Mucosa of stomach (tissue), 1 donor: ENCODE measurements around the gene PDX1.
A peak's percentile ranks its signal among the peaks of the same experiment; 100 is the strongest.

Experiments
- H3K27me3 ChIP-seq: one replicate; pipeline ENCODE4 v1.7.0; 2013; ENCODE audit warnings: mild to moderate bottlenecking, low read length; ENCODE audit not compliant: control insufficient read depth, insufficient read depth
- H3K36me3 ChIP-seq: one replicate; pipeline ENCODE4 v1.7.0; 2013; ENCODE audit warnings: low read length; ENCODE audit not compliant: control insufficient read depth, insufficient read depth
- H3K4me1 ChIP-seq: one replicate; pipeline ENCODE4 v1.7.0; 2013; ENCODE audit warnings: mild to moderate bottlenecking, low read length; ENCODE audit not compliant: control insufficient read depth, insufficient read depth
- H3K4me3 ChIP-seq: one replicate; pipeline ENCODE4 v1.7.0; 2013; ENCODE audit warnings: low read length
- H3K9ac ChIP-seq: one replicate; pipeline ENCODE4 v1.7.0; 2013; ENCODE audit warnings: mild to moderate bottlenecking, low read length, moderate library complexity
- H3K9me3 ChIP-seq: one replicate; pipeline ENCODE4 v1.7.0; 2013; ENCODE audit warnings: mild to moderate bottlenecking, low read length, moderate library complexity; ENCODE audit not compliant: control insufficient read depth
- donor health status: Pancreatic carcinoma.

The PDX1 gene

DNA sequence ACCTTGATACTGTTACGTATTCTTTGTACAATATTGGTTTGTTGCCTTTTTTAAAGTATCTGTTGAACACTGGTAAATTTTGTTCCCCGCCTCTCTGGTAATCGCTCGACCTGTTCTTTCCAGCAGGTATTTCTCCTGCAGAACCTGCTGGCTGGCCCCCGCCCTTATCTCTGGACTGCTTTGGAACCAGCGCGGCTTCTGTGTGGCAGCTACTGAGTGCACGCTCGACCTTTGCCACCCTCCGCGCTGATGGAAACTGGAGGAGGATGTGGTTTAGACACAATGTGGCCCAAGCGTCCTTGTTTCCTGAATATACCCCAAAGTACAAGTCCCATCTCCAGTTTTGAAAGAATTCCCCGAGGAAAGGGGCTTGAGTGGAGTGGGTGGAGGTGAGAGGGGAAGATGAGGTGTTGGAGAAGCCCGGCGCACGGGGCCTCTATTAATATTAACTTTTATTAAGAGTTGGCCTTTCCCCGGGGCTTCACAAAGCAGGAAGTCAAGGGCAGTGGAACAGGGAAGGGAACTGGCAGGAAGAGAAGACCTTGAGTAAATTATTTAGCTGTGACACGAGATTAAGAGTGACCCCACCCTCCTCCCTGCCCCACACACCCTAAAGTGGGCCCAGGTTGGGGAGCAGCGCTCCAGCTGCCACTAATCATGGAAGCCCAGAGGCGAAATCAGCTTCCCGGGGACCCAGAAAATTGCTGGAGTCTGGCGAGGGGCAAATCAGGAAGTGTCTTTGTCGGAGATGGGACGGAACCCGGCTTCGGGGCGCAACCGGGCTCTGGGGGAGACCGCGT, 33.3 kb downstream of the PDX1 start:
- Histone ChIP-seq H3K27me3 (peaks cover 25% of the 10 kb centered on the region), H3K4me3 (peak overlapping the region; percentile 60), H3K9me3 (no peaks in the 10 kb centered on the region), H3K4me1 (peaks cover 34% of the 10 kb centered on the region), H3K36me3 (no peaks in the 10 kb centered on the region), H3K9ac (peak overlapping the region; percentile 93)

DNA sequence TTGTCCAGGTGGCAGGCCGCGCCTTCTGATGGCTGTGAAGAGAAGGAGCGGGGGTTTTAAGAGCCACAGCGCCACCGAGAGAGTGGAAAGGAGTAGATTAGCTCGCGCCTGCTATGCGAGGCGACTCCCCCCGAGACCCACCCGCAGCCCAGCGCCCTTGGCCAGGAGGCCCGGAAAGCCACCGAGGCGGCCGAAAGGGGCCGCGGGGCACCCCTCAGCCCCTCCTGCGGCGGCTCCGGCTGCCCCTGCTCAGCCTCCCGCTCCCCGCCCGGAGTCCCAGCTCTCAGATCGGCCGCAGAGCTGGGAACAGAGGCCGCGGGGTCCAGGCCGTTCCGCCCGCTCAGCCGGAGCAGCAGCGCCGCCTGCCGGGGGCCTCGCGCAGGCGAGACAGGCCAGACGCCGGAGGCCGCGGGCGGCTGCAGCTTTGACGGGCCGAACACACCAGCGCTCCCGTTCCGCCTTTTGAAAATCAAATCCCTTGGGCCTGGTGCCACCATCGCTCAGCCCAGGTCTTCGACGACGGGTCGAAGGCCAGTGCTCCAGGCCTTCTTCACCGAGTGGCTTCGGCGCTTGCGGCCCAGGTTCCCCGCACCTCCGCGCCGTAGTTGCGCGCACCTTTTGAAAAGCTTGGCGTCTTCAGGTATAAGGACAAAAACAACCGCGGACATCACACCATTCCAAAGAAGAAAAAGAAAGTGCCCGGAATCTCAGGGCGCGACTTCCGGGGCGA, 34.0 kb downstream of the PDX1 start:
- peak overlapping the region; percentile 60 for H3K4me3 ChIP-seq
- peak overlapping the region; percentile 93 for H3K9ac ChIP-seq
- peaks cover 35% of the 10 kb centered on the region for H3K4me1 ChIP-seq
- peaks cover 25% of the 10 kb centered on the region for H3K27me3 ChIP-seq
- H3K9me3 ChIP-seq = no peaks in the 10 kb centered on the region
- H3K36me3 ChIP-seq = no peaks in the 10 kb centered on the region

DNA sequence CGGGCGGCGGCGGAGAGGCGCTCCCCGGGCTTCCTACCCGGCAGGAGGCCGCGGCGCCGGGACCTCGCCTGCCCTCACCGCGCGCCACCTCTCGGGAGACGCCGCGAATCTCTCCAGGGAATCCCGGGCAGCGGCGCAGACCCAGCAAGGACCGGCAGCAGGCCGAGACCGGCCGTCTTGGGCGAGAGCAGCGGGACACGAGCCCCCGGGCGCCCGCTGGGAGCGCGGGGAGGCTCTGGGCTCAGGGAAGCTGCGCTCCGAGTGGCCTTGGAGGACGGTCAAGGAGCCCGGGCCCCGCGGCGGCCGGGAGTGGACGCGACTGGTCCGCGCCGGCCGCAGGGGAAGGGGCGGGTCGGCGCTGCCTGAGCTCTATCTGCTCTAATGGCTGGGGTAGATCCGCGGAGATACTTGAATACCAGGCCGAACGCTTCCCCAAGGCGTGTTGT, 34.6 kb downstream of the PDX1 start:
- Histone ChIP-seq H3K4me3 (peak overlapping the region; percentile 60), H3K27me3 (peaks cover 27% of the 10 kb centered on the region), H3K9ac (peak overlapping the region; percentile 93), H3K9me3 (no peaks in the 10 kb centered on the region), H3K36me3 (no peaks in the 10 kb centered on the region), H3K4me1 (peaks cover 37% of the 10 kb centered on the region)

DNA sequence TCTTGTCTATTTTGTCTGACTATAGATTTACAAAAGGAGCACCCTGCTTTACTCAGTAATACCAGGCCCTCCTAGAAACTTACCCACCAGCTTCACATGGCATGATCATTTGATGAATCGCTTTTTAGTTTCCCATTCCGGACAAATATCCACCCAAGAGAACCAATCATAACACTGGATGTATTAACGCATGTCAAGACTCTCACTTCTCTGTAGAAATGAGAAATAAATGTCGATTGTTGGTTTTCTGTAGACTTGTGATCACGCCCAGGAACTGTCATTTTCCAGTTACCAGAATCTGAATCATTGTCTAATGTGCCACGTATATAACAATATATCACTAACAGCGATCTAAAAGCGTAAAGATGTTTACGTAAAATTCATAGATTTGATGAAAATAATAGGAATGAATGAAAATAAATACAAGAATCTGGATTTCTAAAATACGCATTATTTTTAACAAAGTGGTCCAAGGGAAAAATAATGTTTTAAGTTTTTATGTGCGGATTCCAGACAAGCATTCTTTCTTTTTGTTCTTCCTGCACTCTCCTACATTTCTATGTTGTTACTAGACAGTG, 35.3 kb downstream of the PDX1 start:
- H3K9me3 ChIP-seq = no peaks in the 10 kb centered on the region
- H3K36me3 ChIP-seq = no peaks in the 10 kb centered on the region
- peak overlapping the region; percentile 93 for H3K9ac ChIP-seq
- peaks cover 42% of the 10 kb centered on the region for H3K4me1 ChIP-seq
- peak overlapping the region; percentile 36 for H3K4me3 ChIP-seq
- H3K27me3 ChIP-seq = peaks cover 29% of the 10 kb centered on the region

DNA sequence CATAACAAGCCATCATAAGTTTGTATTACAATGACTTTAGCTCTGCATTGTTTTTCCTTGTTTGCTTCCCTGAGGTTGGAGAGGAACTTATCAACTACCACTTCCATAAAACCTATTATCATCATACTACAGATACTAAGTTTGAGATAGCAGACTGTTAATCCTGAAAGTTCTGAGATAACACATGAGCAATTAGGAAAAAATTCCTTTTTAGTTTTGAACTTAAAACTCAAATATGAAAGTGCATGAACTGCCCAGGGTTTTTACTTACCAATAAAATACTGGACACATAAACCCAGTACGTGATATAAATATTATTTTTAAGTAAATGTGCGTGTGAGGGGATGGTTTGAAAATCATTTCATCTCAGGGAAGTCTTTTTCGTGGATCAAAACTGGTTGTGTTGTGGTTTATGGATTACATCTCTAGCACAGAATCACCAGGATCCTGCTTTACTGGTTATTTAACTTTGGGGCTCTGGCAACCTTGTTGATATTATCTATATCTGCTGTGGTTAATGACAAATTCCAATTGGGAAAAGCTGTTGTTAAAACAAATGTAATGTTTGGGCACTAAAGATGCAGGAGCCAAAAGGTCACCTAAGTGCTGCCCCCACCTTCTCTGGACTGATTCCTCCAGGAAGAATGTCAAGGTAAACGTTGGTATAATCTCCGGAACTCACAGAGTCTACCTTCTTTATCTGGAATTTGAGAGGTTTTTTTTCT, 36.9 kb downstream of the PDX1 start:
- H3K4me3 ChIP-seq = no peak overlapping the region
- H3K9me3 ChIP-seq = no peaks in the 10 kb centered on the region
- H3K27me3 ChIP-seq = peaks cover 38% of the 10 kb centered on the region
- H3K36me3 ChIP-seq = no peaks in the 10 kb centered on the region
- H3K4me1 ChIP-seq = peaks cover 52% of the 10 kb centered on the region
- H3K9ac ChIP-seq = no peak overlapping the region

DNA sequence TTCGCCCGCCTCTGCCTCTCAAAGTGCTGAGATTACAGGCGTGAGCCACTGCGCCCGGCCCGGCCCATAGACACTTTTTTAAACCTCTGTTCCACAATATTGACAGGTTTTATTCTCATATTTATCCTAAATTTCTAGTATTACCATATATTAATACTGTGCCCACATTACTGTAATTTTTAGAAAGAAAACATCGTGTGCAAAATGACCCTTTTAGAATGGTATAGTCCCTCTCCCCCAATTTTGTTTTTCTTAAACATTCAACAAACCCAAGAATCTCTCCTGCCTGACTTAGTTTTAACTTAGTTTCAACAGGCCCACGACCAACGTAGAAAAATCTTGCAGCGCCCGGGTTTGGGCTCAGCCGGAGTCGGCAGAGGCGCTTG, 40.2 kb downstream of the PDX1 start:
- no peaks in the 10 kb centered on the region for H3K36me3 ChIP-seq
- H3K4me3 ChIP-seq = peak overlapping the region; percentile 93
- H3K9ac ChIP-seq = peak overlapping the region; percentile 77
- peaks cover 58% of the 10 kb centered on the region for H3K4me1 ChIP-seq
- peaks cover 26% of the 10 kb centered on the region for H3K27me3 ChIP-seq
- no peaks in the 10 kb centered on the region for H3K9me3 ChIP-seq

DNA sequence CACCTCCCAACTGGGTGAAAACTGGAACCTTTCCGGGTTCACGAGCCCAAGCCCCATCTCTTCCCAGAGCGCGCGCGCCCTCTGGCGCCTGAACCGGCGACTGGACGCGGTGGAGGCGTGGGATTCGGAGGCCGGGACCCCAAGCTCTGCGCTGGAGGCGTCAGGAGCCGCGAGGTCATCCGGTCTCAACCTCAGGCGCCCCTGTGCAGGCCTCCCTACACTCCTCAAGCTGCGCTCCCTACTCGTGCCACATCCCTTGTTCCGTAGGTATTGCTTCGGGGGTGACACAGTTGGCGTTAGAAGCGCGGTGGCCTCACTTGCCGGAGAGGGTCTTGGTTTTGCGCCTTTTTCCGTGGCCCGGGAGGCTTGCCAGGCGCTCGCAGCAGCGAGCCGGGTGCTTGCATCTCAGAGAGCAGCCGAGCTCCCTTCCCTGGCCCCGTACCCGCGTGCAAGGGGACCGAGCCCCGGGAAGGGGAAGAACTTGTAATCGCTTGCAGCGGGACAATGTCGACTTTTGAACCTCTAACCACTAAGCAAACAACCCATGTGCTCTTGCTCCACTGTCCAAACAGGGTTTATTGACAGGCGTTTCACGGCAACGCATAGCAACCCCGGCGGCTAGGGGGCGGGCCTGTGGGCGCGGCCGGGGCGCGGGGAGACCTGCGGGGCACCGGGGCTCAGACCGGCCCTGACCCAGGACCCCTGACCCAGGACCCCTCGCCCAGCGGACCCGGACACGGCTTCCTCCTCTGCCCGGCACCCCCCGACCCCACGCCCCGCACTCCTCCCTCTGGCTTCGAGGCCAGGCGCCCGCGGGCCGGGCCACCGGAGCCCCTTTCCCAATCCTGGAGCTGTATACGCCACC, 40.8 kb downstream of the PDX1 start:
- H3K4me1 ChIP-seq = peaks cover 58% of the 10 kb centered on the region
- no peaks in the 10 kb centered on the region for H3K36me3 ChIP-seq
- peaks cover 26% of the 10 kb centered on the region for H3K27me3 ChIP-seq
- no peaks in the 10 kb centered on the region for H3K9me3 ChIP-seq
- peak overlapping the region; percentile 93 for H3K4me3 ChIP-seq
- H3K9ac ChIP-seq = peak overlapping the region; percentile 77

DNA sequence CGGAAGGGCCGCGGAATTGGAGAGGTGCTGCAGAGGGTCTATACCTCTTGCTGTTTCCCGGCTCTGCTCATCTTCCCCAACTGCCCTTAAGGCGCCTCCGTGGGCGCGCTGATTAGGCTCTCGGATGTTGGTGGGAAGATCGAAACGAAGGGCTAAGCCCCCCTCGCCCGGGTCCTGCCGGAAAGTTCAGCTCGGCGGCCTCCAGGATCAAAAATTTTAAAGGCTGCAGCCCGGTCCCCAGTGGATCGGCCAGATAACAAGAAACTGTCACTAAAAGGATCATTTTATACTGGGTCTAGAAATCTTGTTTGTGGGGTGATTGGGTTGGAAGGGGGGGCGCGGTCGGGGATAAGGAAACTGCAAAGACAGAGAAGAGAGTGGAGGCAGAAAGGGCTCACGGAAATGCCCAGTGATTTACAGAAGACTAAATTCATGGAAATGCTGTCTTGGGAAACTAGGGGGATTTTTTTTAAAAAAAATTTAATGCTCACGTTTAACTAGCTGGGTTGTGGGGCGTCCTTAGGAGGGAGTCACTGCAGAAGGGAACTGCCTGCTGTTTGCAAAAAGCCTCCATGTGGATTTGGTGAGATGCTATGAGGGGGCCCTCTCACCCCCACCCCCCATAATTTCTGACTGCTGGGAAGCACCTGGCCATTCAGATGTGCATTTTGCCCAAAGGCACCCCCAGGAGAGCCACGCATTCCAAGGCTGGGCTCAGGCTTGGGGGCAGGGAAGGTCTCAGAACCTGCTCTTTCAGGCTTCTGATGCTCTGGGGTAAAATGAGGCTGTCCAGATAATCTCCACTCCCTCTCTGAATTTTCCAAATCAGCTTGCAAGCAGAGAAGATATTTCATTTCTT, 41.7 kb downstream of the PDX1 start:
- H3K4me1 ChIP-seq = peaks cover 61% of the 10 kb centered on the region
- H3K9ac ChIP-seq = peak overlapping the region; percentile 77
- peaks cover 32% of the 10 kb centered on the region for H3K27me3 ChIP-seq

DNA sequence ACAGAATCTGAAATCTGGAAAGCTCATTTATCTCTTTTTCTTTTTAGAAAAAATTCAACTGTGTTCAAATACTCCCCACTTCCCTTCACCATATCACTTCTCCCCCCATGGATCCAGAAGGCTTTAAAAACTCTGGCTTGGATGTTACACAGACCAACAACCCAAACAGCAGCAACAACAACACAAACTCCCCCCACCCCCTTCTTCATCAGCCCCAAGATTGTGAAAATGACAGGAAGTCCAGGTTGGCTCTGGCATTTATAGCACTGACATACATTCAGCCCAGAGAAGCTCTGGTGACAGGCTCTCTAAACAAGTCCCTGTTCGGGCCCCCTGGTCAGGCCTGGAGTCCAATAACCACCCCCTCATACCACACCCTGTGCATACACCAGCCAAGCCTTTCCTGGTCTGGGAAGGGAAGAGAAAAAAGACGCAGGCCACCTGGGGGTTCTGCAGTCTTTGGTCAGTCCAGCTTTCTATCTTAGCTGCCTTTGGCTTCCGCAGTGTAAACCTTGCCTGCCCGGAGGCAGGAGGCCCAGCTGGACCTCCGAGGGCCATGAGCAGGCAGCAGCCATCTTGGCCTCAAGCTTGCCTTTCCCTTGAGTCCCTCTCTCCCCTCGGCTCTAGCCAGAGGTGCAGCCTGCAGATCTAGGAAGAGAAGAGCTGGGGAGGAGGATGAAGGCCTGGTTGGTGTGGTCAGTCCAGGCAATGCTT, 42.5 kb downstream of the PDX1 start:
- peaks cover 38% of the 10 kb centered on the region for H3K27me3 ChIP-seq
- no peaks in the 10 kb centered on the region for H3K9me3 ChIP-seq
- peaks cover 63% of the 10 kb centered on the region for H3K4me1 ChIP-seq
- H3K9ac ChIP-seq = peak overlapping the region; percentile 34
- H3K4me3 ChIP-seq = no peak overlapping the region
- no peaks in the 10 kb centered on the region for H3K36me3 ChIP-seq

More for the DNA sequence above, 41.7 kb downstream of the PDX1 start:
- Histone ChIP-seq H3K9me3 (no peaks in the 10 kb centered on the region), H3K4me3 (peak overlapping the region; percentile 93), H3K36me3 (no peaks in the 10 kb centered on the region)

DNA sequence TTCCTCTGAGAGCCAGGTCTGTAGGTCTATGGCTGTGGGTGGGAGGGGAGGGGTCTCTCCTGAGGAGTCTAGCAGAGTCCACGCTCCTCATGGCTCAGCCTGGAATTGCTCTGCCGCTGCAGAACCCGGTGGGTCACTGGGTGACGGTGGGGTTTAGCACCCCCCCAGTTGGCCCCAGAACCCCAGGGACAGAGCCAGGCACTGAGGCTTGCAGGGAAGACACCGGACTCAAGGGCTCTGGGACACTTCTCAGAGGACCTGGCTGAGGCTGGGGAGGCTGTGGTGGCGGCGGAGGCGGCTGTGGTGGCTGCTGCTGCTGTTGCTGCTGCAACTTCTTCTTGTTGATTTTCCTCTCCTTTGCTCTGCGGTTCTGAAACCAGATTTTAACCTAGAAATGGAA, 43.2 kb downstream of the PDX1 start:
- H3K27me3 ChIP-seq = peaks cover 45% of the 10 kb centered on the region
- H3K4me3 ChIP-seq = no peak overlapping the region

More for the DNA sequence above, 43.2 kb downstream of the PDX1 start:
- Histone ChIP-seq H3K9me3 (no peaks in the 10 kb centered on the region), H3K4me1 (peaks cover 65% of the 10 kb centered on the region), H3K9ac (no peak overlapping the region), H3K36me3 (no peaks in the 10 kb centered on the region)
